ENCODE measurements around the gene PPP1R16B. TPM values are rescaled to one million over a fixed set of nuclear protein-coding genes. Genes with fewer than 3 reads are reported as not detected.
"Not testable (repeated sequence)": the region's sequence is repeated elsewhere in the genome, so short reads cannot be mapped to it uniquely, and the experiment has no call there.

PPP1R16B gene
- total and polyA plus RNA-seq, 11 donors = 1.9 to 12.2 (median 6.9) TPM

GRCh38 chr20:38857703-38858102 lies 52.2 kb downstream of the PPP1R16B start:
- peaks cover 0 to 22% (median 0%) of the 10 kb centered on the region in 12 donors for H3K4me1 ChIP-seq
- TF ChIP-seq, protein P1, sequence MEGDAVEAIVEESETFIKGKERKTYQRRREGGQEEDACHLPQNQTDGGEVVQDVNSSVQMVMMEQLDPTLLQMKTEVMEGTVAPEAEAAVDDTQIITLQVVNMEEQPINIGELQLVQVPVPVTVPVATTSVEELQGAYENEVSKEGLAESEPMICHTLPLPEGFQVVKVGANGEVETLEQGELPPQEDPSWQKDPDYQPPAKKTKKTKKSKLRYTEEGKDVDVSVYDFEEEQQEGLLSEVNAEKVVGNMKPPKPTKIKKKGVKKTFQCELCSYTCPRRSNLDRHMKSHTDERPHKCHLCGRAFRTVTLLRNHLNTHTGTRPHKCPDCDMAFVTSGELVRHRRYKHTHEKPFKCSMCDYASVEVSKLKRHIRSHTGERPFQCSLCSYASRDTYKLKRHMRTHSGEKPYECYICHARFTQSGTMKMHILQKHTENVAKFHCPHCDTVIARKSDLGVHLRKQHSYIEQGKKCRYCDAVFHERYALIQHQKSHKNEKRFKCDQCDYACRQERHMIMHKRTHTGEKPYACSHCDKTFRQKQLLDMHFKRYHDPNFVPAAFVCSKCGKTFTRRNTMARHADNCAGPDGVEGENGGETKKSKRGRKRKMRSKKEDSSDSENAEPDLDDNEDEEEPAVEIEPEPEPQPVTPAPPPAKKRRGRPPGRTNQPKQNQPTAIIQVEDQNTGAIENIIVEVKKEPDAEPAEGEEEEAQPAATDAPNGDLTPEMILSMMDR (IDR thresholded peaks at IDR 0.05) = no peak
- no peak for TF ChIP-seq POLR2A (IDR thresholded peaks at IDR 0.05)
- H3K9me3 ChIP-seq = no peaks in the 10 kb centered on the region
- H3K36me3 ChIP-seq = no peaks in the 10 kb centered on the region
- H3K4me3 ChIP-seq = no peak overlapping the region
- ATAC-seq = no peak
- H3K27ac ChIP-seq = no peak overlapping the region
- no peak for DNase-seq
- intact Hi-C loops (cut with DNase I) = loop anchor here in 1 of 10 donors (2.0 kb wide), 1 partner anchor 61 kb away; no protein-coding TSS in a partner anchor
- WGBS, 4 donors = 85 to 89% (median 87%) methylated on average over 7 of the region's 7 CpGs
- H3K27me3 ChIP-seq = peaks cover 0 to 2% (median 0%) of the 10 kb centered on the region in 9 donors

DNA sequence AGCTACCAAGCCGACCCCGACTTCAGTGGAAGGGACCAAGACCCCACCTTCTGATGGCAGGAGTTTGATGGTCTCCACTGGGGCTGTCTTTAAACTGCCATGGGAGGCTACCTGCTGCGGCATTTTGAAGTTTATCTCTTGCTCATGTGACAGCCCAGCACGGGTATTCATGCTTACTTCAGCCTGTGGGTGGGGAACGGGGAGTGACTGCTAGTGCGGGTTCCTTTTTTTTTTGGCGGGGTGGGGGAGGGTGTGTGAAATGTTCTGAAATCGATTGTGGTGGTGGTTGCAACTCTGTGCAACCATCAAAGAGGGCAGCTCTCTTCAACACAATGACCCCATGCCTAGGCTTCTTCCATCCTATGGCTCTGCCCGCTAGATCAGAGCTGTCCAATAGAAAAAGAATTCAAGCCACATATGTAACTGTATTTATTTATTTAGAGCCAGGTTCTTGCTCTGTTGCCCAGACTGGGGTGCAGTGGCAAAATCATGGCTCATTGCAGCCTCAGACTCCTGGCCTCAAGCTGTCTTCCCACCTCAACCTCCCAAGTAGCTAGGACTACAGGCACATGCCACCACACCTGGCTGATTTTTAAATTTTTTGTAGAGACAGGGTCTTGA lies 53.7 kb downstream of the PPP1R16B start:
- Histone ChIP-seq H3K36me3 (no peaks in the 10 kb centered on the region), H3K4me3 (no peak overlapping the region), H3K9me3 (no peaks in the 10 kb centered on the region), H3K27me3 (peaks cover 0 to 2% (median 0%) of the 10 kb centered on the region in 9 donors), H3K27ac (no peak overlapping the region), H3K4me1 (peaks cover 0 to 36% (median 0%) of the 10 kb centered on the region in 12 donors)
- DNase-seq = no peak
- intact Hi-C loops (cut with DNase I) = loop anchor here in 1 of 10 donors (2.0 kb wide), 1 partner anchor 62 kb away; no protein-coding TSS in a partner anchor
- WGBS, 4 donors = 63 to 79% (median 70%) methylated on average over 9 of the region's 9 CpGs
- no peak for TF ChIP-seq POLR2A (IDR thresholded peaks at IDR 0.05)
- TF ChIP-seq, protein P1 (IDR thresholded peaks at IDR 0.05) = no peak
- no peak for ATAC-seq

- not testable (repeated sequence) for H3K9me3 ChIP-seq
Measured at GRCh38 chr20:38859857-38860256, 54.4 kb downstream of the PPP1R16B start.

DNA sequence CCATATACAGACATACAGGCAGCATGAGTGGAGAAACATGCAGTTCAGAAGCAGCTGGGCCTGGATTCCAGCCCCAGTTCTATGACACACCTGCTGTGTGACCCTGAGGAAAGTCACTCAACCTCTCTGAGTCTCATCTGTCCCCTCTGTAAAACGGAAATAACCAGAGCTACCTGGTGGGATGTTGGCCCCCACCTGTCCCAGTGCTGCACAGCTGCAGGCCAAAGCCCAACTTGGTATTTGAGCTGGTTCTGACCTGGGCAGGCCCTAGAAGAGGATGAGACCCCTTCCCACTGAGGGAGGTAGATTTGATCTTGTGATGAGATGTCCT lies 55.5 kb downstream of the PPP1R16B start:
- Histone ChIP-seq H3K9me3 (no peaks in the 10 kb centered on the region), H3K36me3 (no peaks in the 10 kb centered on the region), H3K4me3 (no peak overlapping the region), H3K4me1 (peaks cover 0 to 40% (median 6%) of the 10 kb centered on the region in 12 donors), H3K27me3 (peaks cover 0 to 2% (median 0%) of the 10 kb centered on the region in 9 donors), H3K27ac (no peak overlapping the region)
- ATAC-seq (no peak), DNase-seq (no peak)
- 43 to 100% (median 64%) methylated on average over 1 of the region's 1 CpG for WGBS, 4 donors
- intact Hi-C loops (cut with DNase I) = no loop called here
- TF ChIP-seq POLR2A (IDR thresholded peaks at IDR 0.05) = no peak
- TF ChIP-seq, protein P1 (IDR thresholded peaks at IDR 0.05) = no peak

More at GRCh38 chr20:38859857-38860256, 54.4 kb downstream of the PPP1R16B start:
- not testable (repeated sequence) for H3K27me3 ChIP-seq, ATAC-seq, H3K4me3 ChIP-seq, DNase-seq, H3K36me3 ChIP-seq, H3K27ac ChIP-seq
- H3K4me1 ChIP-seq = peaks cover 0 to 36% (median 0%) of the 10 kb centered on the region in 12 donors
- intact Hi-C loops (cut with DNase I) = loop anchor here in 1 of 10 donors (2.0 kb wide), 1 partner anchor 63 kb away; no protein-coding TSS in a partner anchor
- WGBS, 4 donors = 86 to 95% (median 92%) methylated on average over 4 of the region's 4 CpGs

All from heart left ventricle (tissue), 16 donors.